HG03103 (cell line): Measurements from ENCODE around the gene RPS21.

ENCODE experiments used
- ATAC-seq: cut with Tn5 transposase; IDR thresholded peaks from one replicate; pipeline ENCODE4 v1.9.1; 2021; ENCODE audit warnings: low read depth; ENCODE audit not compliant: unreplicated experiment

Gene RPS21

GRCh38 chr20:62409086-62409853, 22.4 kb downstream of the RPS21 start:
- ATAC-seq = no peak

DNA sequence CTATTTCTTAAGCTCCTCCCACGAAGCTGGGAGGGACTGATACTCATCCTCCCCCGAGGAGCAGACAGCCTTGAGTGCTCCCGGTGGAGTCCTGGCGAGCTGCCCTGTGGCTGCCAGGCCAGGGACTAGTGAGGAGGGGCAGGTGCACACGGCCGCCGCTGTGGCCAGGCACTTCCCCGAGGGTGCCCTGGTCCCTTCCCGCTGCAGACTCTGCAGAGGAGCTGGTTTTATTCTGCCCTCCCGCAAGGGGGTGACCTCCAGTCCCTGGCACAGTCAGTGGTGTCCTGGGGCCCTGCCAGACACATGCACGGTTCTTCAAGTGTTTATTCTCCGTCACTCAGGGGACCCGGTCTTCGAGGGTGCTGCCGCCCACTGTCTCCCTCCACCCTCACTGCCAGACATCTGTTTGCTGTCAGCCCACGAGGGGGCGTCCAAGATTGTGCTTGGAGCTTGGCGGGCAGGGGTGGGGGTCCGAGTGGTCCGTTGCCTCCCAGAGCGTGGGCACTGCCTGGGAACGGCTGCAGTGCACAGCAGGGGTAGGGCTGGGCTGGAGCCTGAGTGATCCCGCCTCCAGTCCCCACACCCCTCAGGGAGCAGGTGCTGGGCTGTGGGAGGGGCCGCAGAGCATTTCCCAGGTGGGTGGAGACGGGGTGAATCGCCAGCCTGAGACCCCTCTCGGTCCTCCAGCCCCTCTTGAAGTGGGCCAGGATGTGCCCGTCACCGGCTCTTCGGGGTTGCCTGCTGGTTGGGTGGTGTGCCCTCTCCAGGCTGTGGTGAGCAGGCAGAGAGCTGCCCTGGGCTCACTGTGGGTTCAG, 23.2 kb downstream of the RPS21 start:
- no peak for ATAC-seq

- ATAC-seq = no peak
Measured at GRCh38 chr20:62410746-62411478, 24.0 kb downstream of the RPS21 start.

DNA sequence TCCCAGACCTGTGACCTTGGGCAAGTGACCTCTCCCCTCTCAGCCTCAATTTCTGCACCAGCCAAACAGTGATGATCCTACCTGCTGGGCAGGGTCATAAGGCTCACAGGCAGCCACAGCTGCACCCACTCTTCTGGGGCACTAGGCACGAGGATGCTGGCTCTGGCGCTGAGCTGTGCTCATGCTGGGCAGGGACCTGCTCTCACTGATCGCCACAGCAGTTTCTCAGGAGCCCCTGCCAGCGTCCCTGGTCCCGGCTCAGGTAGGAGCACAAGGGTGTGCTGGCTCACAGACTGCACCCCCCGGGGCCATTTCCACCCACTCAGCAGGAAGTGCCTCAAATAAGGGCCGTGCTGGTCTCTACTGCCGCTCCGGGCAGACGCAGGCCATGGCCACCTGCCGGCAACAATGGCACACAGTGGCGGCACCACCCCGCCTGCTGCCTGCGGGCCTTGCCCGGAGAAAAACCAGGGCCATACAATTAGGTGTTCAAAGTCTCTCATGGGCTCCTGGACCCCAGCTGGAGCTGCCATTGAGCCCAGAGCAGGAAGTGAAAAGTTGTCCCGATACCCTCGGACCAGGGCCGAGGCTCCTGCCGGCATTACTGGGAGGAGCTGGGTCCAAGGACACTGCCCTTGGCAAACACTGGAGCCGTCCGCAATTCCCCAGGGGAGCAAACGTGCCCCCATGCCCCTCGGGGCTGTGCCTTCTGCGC, 24.7 kb downstream of the RPS21 start:
- no peak for ATAC-seq

- ATAC-seq = no peak
Measured at GRCh38 chr20:62412194-62413024, 25.5 kb downstream of the RPS21 start.

DNA sequence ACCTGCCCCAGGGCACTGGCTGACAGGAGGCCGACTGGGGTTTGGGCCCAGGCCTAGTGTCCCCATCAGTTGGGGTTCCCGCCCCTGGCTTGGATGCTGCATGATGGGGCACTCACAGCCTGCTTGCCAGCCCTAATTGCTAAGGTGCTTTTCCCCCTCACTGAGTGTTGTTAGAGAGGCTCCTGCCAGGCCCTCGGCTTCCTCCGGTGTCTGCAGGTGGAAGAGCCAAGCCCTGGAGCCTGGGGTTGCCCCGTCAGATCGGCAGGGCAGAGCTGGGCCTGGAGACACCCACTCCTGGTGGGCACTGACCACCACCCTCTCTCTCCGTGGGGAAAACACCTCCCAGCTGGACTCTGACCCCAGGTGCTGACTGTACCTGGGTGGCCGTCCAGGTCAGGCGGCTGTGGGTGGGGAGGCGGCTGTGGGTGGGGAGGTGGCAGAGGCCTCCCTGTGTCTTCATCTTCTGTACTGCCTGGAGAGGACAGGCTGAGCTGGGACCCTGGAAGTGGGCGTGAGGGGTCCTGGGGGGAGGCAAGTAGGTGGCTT, 26.2 kb downstream of the RPS21 start:
- ATAC-seq = no peak

GRCh38 chr20:62413896-62414481, 27.1 kb downstream of the RPS21 start:
- ATAC-seq = no peak

DNA sequence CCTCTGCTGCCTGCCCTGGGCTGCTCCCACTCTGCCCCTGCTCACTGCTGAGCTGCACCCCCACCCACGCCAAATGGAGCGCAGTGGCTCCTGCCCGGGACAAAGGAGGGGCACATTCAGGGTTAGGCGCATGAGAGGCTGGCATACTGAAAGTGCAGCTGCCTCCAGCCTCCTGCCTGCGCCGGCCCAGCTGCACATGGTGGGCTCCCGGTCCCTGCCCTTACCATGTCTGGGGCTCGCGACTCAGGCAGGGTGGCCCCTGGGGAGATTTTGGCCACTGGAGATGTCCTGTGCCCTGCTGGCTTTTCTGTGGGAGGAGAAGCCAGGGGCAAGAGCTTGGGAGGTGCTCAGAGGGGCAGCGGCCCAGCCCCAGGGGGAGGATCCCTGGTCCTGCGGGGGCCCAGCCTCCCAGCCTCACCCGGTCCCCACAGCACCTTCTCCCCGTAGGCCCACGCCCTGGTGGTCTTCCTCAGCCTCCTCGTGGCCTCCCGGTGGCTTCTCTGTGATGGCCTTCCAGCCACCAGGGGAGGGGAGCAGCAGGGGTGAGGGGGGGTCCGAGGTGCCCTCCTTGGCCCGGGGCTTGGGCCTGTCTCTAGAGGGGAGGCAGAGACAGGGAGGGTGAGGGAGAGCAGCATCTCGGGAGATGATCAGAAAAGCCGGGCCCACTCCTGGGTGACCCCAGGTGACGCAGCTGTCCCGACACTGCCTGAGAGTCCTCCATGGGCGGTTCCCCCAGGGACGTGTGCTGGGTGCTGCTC, 28.6 kb downstream of the RPS21 start:
- ATAC-seq = no peak

DNA sequence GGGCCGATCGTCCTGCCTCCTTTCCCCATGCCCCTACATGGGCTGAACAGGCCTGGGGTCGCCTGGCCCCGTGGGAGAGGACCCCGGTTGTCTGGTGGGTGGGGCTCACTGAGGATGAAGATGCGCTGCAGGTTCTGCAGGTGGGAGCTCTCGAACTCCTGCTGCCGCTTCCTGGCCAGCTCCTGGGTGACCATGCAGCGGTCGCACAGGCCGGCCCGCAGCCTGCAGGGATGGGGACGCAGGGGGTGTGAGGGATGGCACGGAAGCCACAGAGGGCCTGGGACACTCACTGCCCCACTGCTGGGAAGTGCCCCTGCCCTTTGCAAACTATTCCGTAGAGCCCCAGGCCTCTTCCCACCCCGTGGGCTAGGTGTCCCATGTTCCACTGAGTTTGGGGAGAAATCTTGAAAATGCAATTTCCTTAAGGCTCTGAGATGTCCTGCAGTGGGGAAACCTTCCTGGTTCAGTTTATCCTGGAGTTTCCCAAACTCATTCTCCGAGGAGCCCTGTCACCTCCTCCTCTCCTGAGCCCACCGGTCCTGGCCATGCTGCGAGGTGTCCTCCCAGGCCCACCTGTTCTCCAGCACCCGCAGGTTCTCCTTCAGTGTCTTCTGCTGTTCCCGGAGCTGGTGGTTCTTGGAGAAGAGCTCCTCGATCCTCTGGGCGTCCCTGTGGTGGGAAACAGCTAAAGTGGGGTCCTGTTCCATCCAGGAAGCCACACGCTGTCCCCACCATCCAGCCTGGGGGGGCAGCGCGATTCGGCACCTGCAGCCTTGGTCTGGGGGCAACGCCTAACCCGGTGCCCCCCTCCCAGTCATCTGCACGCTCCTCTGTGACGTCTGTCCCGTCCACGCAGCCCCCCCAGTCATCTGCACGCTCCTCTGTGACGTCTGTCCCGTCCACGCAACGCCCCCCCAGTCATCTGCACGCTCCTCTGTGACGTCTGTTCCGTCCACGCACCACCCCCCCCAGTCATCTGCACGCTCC, 30.0 kb downstream of the RPS21 start:
- ATAC-seq = no peak

GRCh38 chr20:62417981-62418708, 31.2 kb downstream of the RPS21 start:
- no peak for ATAC-seq

GRCh38 chr20:62418709-62419487, 32.0 kb downstream of the RPS21 start:
- ATAC-seq = no peak

DNA sequence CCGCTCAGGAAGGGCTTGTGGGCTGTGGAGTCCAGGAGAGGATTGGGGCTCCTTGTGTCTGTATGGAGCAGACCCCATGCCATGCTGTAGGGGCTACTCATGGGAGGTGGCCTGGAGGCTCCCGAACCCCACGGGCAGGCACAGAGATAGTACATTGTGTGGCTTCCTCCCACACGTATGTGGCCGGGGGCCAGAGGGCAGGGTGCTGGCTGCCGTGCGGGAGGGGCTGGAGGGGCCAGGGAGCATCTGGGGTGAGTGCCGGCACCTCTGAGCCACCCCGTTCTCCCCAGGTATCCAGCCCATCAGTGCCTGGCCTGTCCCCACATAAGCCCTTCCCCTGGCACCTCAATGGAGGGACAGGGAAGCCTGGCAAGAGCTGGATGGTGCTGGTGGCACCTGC, 32.9 kb downstream of the RPS21 start:
- no peak for ATAC-seq

DNA sequence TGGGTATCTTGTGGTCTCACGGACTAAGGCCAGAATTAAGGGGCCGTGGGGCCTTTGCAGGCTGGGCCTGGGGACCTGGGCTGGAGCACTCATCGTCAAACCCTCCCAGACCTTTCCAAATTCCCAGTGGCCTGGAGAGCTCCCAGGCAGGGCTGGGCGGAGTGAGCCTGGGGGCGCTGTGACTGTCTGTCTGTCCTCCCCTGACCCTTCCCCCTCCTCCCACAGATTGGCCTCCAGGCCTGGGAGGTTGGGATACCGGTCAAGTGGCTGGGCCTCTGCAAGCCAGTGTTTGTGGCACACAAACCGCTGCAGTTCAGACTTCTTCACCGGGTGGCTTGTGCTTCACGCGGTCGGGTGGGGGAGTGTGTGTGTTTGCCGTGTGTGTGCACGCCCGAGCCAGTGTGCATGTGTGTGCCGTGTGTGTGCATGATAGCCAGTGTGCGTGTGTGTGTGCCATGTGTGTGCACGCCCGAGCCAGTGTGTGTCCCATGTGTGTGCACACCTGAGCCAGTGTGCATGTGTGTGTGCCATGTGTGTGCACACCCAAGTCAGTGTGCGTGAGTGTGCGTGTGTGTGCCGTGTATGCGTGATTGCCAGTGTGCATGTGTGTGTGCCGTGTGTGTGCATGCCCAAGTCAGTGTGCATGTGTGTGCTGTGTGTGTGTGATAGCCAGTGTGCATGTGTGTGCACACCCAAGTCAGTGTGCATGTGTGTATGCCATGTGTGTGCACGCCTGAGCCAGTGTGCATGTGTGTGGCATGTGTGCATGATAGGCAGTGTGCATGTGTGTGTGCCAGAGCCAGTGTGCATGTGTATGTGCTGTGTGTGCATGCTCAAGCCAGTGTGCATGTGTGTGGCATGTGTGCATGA, 34.2 kb downstream of the RPS21 start:
- no peak for ATAC-seq

DNA sequence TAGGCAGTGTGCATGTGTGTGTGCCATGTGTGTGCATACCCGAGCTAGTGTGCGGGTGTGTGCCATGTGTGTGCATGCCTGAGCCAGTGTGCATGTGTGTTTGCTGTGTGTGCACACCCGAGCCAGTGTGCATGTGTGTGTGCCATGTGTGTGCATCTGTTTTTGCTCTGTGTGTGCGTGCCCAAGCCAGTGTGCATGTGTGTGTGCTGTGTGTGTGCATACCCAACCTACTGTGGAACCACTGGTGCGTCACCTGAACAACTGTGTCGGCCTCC, 34.8 kb downstream of the RPS21 start:
- no peak for ATAC-seq

GRCh38 chr20:62422636-62423325, 35.9 kb downstream of the RPS21 start:
- ATAC-seq = no peak
